HFFc6 (cell line): ENCODE measurements around the gene TNN. TPM values are rescaled to one million over a fixed set of nuclear protein-coding genes. Genes with fewer than 3 reads are reported as not detected.

Source experiments
- DNase-seq: peaks from one replicate; pipeline ENCODE4 v3.0.0-alpha.2; 2018
- H3K27ac Mint-ChIP-seq: 2 replicates; pipeline ENCODE4 v1.8.0; 2020; ENCODE audit warnings: mild to moderate bottlenecking, mixed read lengths
- H3K27me3 Mint-ChIP-seq: 2 replicates; pipeline ENCODE4 v1.8.0; 2021; ENCODE audit warnings: mild to moderate bottlenecking, moderate library complexity, mixed read lengths; ENCODE audit not compliant: insufficient read depth
- H3K36me3 Mint-ChIP-seq: 2 replicates; pipeline ENCODE4 v1.8.0; 2021; ENCODE audit warnings: low read depth, mixed read lengths
- H3K4me1 Mint-ChIP-seq: 2 replicates; pipeline ENCODE4 v1.8.0; 2020; ENCODE audit warnings: low read depth, mixed read lengths
- H3K4me3 Mint-ChIP-seq: 2 replicates; pipeline ENCODE4 v1.8.0; 2020; ENCODE audit warnings: mild to moderate bottlenecking, moderate library complexity, mixed read lengths
- H3K9me3 Mint-ChIP-seq: 2 replicates; pipeline ENCODE4 v1.8.0; 2020; ENCODE audit warnings: mild to moderate bottlenecking, mixed read lengths
- CTCF ChIP-seq: fragments of 200-600 bp; sonication (generic); IDR thresholded peaks from 2 replicates; pipeline ENCODE4 v1.5.0; 2021; ENCODE audit warnings: antibody characterized with exemption, mild to moderate bottlenecking
- total RNA-seq, 6 experiments: library from RNA; stranded (reverse); fragmentation: NEBNext Ultra II Directional; extraction: Animal tissue kit (Norgen Biotek cat#: 25700); gene quantifications; 2 replicates in 1 of 6; 3 replicates in 5 of 6; pipeline ENCODE4 v1.2.3, GENCODE V29; 2021

TNN gene
- total RNA-seq, 6 experiments from 2014 or later = not detected

- no peaks in the 10 kb centered on the region for H3K9me3 Mint-ChIP-seq
- H3K4me3 Mint-ChIP-seq = no peak overlapping the region
- no peak for TF ChIP-seq CTCF
- no peak overlapping the region for H3K27ac Mint-ChIP-seq
- DNase-seq = no peak
- H3K4me1 Mint-ChIP-seq = no peaks in the 10 kb centered on the region
- H3K27me3 Mint-ChIP-seq = no peaks in the 10 kb centered on the region
- H3K36me3 Mint-ChIP-seq = no peaks in the 10 kb centered on the region
These were observed 21.6 kb downstream of the TNN start for GRCh38 chr1:175089136-175089718.

- H3K27ac Mint-ChIP-seq = no peak overlapping the region
- TF ChIP-seq CTCF = no peak
- no peak for DNase-seq
- H3K4me1 Mint-ChIP-seq = no peaks in the 10 kb centered on the region
- H3K27me3 Mint-ChIP-seq = peaks cover 2% of the 10 kb centered on the region; the same call in 1 of the 2 replicates
- H3K36me3 Mint-ChIP-seq = no peaks in the 10 kb centered on the region
- no peak overlapping the region for H3K4me3 Mint-ChIP-seq
- no peaks in the 10 kb centered on the region; the same call in 1 of the 2 replicates for H3K9me3 Mint-ChIP-seq
These were observed 23.1 kb downstream of the TNN start for GRCh38 chr1:175090780-175091179.

GRCh38 chr1:175094626-175095025 is 27.0 kb downstream of the TNN start:
- Mint-ChIP-seq H3K4me1 (no peaks in the 10 kb centered on the region), H3K27me3 (peaks cover 8% of the 10 kb centered on the region; the same call in 1 of the 2 replicates), H3K9me3 (no peaks in the 10 kb centered on the region; the same call in 1 of the 2 replicates), H3K4me3 (no peak overlapping the region), H3K27ac (no peak overlapping the region), H3K36me3 (no peaks in the 10 kb centered on the region)
- no peak for TF ChIP-seq CTCF
- no peak for DNase-seq

- Mint-ChIP-seq H3K36me3 (no peaks in the 10 kb centered on the region), H3K4me3 (no peak overlapping the region), H3K4me1 (no peaks in the 10 kb centered on the region), H3K27me3 (peaks cover 8% of the 10 kb centered on the region; the same call in 1 of the 2 replicates), H3K9me3 (no peaks in the 10 kb centered on the region; the same call in 1 of the 2 replicates), H3K27ac (no peak overlapping the region)
- no peak for DNase-seq
- TF ChIP-seq CTCF = no peak
These were observed 27.4 kb downstream of the TNN start for GRCh38 chr1:175095069-175095468.

- DNase-seq = no peak
- H3K36me3 Mint-ChIP-seq = no peaks in the 10 kb centered on the region
- H3K27ac Mint-ChIP-seq = no peak overlapping the region
- no peaks in the 10 kb centered on the region for H3K4me1 Mint-ChIP-seq
- H3K4me3 Mint-ChIP-seq = no peak overlapping the region
- no peaks in the 10 kb centered on the region; the same call in 1 of the 2 replicates for H3K9me3 Mint-ChIP-seq
- H3K27me3 Mint-ChIP-seq = peaks cover 8% of the 10 kb centered on the region; the same call in 1 of the 2 replicates
- TF ChIP-seq CTCF = no peak
These were observed 28.5 kb downstream of the TNN start for GRCh38 chr1:175095978-175096607.
